Fibroblast of mammary gland (primary cell): ENCODE results near the gene GULP1.

Source experiments
- DNase-seq: peaks from one replicate; pipeline ENCODE4 v3.0.0-alpha.2; 2010; ENCODE audit warnings: low read depth
- H3K4me3 ChIP-seq: 2 replicates; pipeline ENCODE4 v1.5.1; 2011; ENCODE audit warnings: low read depth, mild to moderate bottlenecking, low read length, moderate library complexity; ENCODE audit not compliant: control insufficient read depth
- CTCF ChIP-seq: conservative IDR thresholded peaks from 2 replicates; pipeline ENCODE4 v1.5.1; 2011; ENCODE audit warnings: low read depth, low read length, inconsistent platforms; ENCODE audit not compliant: control insufficient read depth, insufficient read depth

Gene GULP1

GRCh38 chr2:188573453-188573852 lies 281.8 kb downstream of the GULP1 start:
- no peak overlapping the region for H3K4me3 ChIP-seq
- peak; percentile 47 for DNase-seq
- no peak for TF ChIP-seq CTCF

GRCh38 chr2:188576006-188576405 lies 284.3 kb downstream of the GULP1 start:
- no peak for DNase-seq
- TF ChIP-seq CTCF, result no peak
- no peak overlapping the region for H3K4me3 ChIP-seq

DNA sequence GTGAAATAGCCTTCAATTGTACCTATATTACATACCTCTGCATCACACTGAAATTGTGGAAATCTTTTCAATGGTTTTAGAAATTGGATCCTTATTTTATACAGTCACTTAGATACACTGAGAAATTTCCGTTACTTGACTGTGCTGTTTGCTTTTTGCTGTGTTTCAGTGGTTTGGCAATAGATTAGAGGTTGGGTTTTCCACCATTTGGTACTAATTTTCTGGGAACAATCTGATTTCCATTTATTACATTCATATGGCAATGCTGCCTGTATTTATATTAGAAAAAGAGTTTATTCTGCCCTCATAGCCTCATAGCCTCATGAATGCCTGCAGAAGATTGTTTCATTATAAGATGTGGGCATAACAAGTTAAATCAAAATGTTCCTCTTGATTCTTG lies 285.0 kb downstream of the GULP1 start:
- peak; percentile 74 for DNase-seq
- no peak overlapping the region for H3K4me3 ChIP-seq
- TF ChIP-seq CTCF, result no peak

DNA sequence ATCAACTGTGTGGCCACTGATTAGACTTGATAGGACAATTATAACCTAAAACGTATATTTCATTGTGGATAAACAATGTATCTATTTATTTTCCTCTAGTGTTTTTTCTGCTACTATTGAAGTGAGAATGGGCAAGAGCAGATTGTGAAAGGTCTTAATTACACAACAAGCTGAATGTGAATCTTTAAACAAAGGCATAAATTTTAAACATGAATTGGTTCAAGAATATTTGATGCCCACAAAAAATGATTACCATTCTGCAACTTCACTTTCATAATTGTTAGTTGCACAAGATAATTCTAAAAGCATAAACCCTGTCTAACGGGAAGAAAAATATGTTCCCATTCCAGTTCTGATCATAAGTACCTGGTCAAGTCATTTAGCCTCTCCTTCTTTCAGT lies 285.6 kb downstream of the GULP1 start:
- no peak for DNase-seq
- TF ChIP-seq CTCF, result no peak
- no peak overlapping the region for H3K4me3 ChIP-seq

- no peak for DNase-seq
- H3K4me3 ChIP-seq, result no peak overlapping the region
- no peak for TF ChIP-seq CTCF
Observed at GRCh38 chr2:188580738-188581137, 289.1 kb downstream of the GULP1 start.

DNA sequence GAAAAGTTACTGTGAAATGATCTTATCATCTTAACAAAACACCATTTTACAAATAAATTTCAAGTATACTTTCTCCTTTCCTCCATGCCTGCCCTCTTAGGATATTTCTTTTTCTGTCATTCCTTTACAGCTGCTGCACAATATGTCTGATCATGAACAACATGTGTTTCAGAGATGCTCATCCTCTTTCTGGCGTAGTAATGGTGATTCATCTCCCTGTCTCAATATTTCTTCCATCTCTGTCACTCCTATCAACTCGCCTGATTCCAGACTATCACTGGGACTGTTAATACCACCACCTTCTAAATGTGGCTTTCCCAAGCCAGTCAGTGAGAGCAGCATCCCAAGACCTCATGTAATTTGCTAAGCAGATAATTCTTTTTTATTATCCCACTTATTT lies 290.5 kb downstream of the GULP1 start:
- TF ChIP-seq CTCF, result no peak
- DNase-seq, result peak; percentile 53
- no peak overlapping the region for H3K4me3 ChIP-seq

DNA sequence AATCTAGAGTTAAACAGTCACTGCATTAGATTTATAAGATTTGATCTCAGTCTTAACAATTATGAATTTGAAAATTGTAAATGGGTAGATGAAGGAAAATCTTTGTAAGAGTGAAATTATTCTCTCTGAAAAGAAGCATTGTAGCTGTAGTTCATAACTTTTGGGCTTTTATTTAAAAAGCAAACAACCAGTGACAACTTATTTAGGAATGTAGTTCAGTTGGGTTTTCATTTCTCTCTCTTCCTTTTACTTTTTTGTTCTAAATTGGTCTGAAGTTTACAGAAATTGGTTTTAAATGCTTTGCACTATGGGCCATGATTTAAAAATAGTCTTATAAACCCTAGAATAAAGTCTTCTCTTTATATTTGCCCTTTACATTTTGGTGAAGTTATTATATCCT lies 296.6 kb downstream of the GULP1 start:
- TF ChIP-seq CTCF, result no peak
- DNase-seq, result no peak
- H3K4me3 ChIP-seq, result no peak overlapping the region
